ENCODE results near the gene SLC1A4. TPM values are rescaled to one million over a fixed set of nuclear protein-coding genes. Genes with fewer than 3 reads are reported as not detected.
"Not testable (repeated sequence)": the region's sequence is repeated elsewhere in the genome, so short reads cannot be mapped to it uniquely, and the experiment has no call there.

The SLC1A4 gene
- total RNA-seq, 4 donors from 2014 or later, result 6.9 to 36.6 (median 12.7) TPM

DNA sequence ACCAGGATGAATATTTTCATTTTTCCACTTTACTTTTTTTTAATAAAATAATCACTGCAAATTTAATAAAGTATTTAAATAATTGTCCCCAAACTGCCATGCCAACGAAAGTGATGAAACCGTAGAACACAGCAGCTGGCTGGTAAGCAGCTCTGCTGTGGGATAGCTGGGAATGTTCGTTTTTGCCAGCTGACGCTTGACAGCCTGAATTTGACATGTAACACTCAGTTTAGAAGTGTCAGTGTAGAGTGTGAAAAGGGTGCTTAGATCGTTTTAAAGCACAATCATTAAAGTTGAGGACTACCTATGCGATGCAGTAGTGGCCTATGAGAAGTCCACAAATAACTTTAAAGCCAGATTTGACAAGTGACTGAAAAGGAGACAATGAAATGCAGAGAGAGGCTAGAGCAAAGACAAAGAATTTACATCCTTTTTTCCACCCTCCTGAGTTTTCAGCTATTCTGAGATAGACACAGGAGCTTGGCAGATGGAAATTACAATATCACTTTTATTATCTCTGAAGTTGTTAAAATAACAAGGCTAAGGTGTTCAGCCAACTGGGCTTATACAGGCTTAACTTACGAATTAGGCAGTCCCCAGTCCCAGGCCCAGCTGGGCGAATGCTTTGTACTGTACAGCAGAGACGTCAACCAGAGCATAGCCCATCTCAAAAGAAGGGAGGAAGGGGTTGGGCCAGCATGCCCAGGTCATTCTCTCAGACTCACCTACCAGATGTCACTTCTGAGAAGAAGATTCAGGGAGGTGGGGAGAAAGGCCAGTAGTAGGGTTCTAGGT, 31.9 kb upstream of the SLC1A4 start:
- H3K27me3 ChIP-seq, result no peaks in the 10 kb centered on the region
- TF ChIP-seq CTCF (IDR thresholded peaks at IDR 0.05) (no peak), POLR2A (IDR thresholded peaks at IDR 0.05) (no peak)
- H3K9me3 ChIP-seq, result no peaks in the 10 kb centered on the region
- intact Hi-C loops (cut with DNase I; ENCODE audit: low total_unique reads), result no loop called here
- H3K4me1 ChIP-seq, result peaks cover 0 to 6% of the 10 kb centered on the region in 2 donors
- no peak overlapping the region for H3K4me3 ChIP-seq
- peak overlapping the region; percentile 27 to 55 for H3K27ac ChIP-seq
- H3K36me3 ChIP-seq, result no peaks in the 10 kb centered on the region
- DNase-seq, result no peak

DNA sequence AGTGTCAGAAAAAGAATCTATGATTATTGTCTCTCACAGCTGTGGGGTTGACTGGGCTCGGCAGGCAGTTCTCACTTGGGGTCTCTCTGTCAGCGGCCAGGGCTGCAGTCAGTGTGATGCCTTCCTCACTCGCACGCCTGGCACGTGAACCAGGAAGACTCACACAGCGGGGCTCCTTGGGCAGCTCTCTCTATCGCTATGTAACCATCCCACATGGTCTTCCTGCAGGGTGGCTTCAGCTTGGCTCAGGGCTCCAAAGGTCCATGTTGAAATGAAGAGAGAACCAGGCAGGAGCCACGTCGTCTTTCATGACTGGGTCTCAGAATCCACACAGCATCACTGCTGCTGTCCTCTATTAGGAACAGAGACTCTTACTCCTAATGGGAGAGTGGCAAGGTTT, 30.6 kb upstream of the SLC1A4 start:
- Histone ChIP-seq H3K36me3 (no peaks in the 10 kb centered on the region), H3K9me3 (no peaks in the 10 kb centered on the region), H3K27ac (peak overlapping the region; percentile 44 to 56), H3K27me3 (no peaks in the 10 kb centered on the region), H3K4me3 (no peak overlapping the region), H3K4me1 (peaks cover 0 to 6% of the 10 kb centered on the region in 2 donors)
- DNase-seq, result no peak
- TF ChIP-seq CTCF (IDR thresholded peaks at IDR 0.05), result no peak
- TF ChIP-seq POLR2A (IDR thresholded peaks at IDR 0.05), result no peak
- intact Hi-C loops (cut with DNase I; ENCODE audit: low total_unique reads), result no loop called here

- no peaks in the 10 kb centered on the region for H3K27me3 ChIP-seq
- no peak for TF ChIP-seq POLR2A (IDR thresholded peaks at IDR 0.05)
- no peak for TF ChIP-seq CTCF (IDR thresholded peaks at IDR 0.05)
- intact Hi-C loops (cut with DNase I; ENCODE audit: low total_unique reads), result no loop called here
- no peaks in the 10 kb centered on the region for H3K9me3 ChIP-seq
- no peak for DNase-seq
- H3K4me3 ChIP-seq, result no peak overlapping the region
- no peaks in the 10 kb centered on the region for H3K36me3 ChIP-seq
- H3K4me1 ChIP-seq, result peaks cover 0 to 6% of the 10 kb centered on the region in 2 donors
- peak overlapping the region; percentile 15 to 56 for H3K27ac ChIP-seq
Measured at GRCh38 chr2:64960819-64961218, 28.4 kb upstream of the SLC1A4 start.

DNA sequence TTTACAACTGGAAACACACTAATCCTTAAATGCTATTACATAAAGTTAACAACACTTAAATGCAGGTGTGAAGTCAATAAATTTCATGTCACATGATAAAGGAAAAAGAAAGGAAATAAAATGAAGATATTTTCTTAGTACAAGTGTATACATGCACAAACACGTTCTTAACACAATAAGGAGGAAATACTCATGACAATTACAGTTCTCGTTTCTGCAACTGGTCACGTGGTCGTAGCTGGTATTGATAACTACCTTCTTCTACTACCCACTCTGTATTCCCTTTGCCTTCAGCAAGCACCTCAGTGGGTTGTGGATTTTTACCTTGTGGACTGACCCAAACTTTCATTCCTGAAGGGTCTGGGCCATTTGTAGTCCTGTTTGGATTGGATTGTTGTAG, 26.1 kb upstream of the SLC1A4 start:
- DNase-seq; intact Hi-C loops (cut with DNase I; ENCODE audit: low total_unique reads); H3K4me1 ChIP-seq; H3K27me3 ChIP-seq; H3K4me3 ChIP-seq; H3K27ac ChIP-seq; H3K9me3 ChIP-seq; H3K36me3 ChIP-seq: not testable (repeated sequence)

DNA sequence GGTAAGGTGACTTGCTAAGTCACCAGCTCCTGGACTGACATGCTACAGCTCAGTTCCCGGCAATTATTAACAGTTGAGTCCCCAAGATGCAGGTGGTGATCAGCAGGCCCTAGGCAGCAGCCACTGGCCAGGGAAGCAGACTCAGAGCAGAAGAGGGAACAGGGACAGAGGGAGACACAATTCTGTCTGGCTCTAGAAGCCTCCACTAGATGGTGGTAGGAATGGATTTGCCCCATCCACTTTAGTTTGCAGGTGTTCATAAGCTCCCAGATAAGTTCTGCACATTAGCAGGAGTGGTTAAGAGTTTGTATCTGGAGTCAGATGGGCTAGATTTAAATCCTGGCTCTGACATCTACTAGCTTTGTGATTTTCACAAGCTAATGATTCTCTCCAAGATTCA, 25.5 kb upstream of the SLC1A4 start:
- no peak for TF ChIP-seq CTCF (IDR thresholded peaks at IDR 0.05)
- TF ChIP-seq POLR2A (IDR thresholded peaks at IDR 0.05), result no peak
- H3K27me3 ChIP-seq, result no peaks in the 10 kb centered on the region
- H3K27ac ChIP-seq, result no peak overlapping the region
- no peaks in the 10 kb centered on the region for H3K4me1 ChIP-seq
- no peak for DNase-seq
- H3K36me3 ChIP-seq, result no peaks in the 10 kb centered on the region
- intact Hi-C loops (cut with DNase I; ENCODE audit: low total_unique reads), result no loop called here
- H3K4me3 ChIP-seq, result no peak overlapping the region
- no peaks in the 10 kb centered on the region for H3K9me3 ChIP-seq

Data from uterus (tissue), 4 donors.